MM.1S (cell line): ENCODE measurements around the gene CCDC69.

ENCODE experiments used
- DNase-seq: peaks from one replicate; pipeline ENCODE4 v3.0.0-alpha.2; 2015
- H2AFZ ChIP-seq: fragments of 300-600 bp; sonication (generic); 2 replicates; pipeline ENCODE4 v1.6.0; 2016; ENCODE audit warnings: antibody characterized with exemption, low read length
- H3F3A ChIP-seq: fragments of 300-600 bp; sonication (generic); 2 replicates; pipeline ENCODE4 v1.6.1; 2016; ENCODE audit warnings: mild to moderate bottlenecking, antibody characterized with exemption, low read length, moderate library complexity, mixed read lengths; ENCODE audit not compliant: insufficient read depth
- H3K27ac ChIP-seq: fragments of 300-600 bp; sonication (generic); 2 replicates; pipeline ENCODE4 v1.5.1; 2016; ENCODE audit warnings: mild to moderate bottlenecking, low read length
- H3K27me3 ChIP-seq: fragments of 300-600 bp; sonication (generic); replicated peaks from 2 replicates; pipeline ENCODE4 v1.6.0; 2016; ENCODE audit warnings: low read length; ENCODE audit not compliant: insufficient read depth
- H3K36me3 ChIP-seq: fragments of 300-600 bp; sonication (generic); replicated peaks from 2 replicates; pipeline ENCODE4 v1.6.1; 2016; ENCODE audit warnings: mild to moderate bottlenecking, low read length, mixed read lengths; ENCODE audit not compliant: insufficient read depth
- H3K4me1 ChIP-seq: fragments of 300-600 bp; sonication (generic); 2 replicates; pipeline ENCODE4 v1.6.1; 2016; ENCODE audit warnings: low read length, mixed read lengths
- H3K4me2 ChIP-seq: fragments of 300-600 bp; sonication (generic); 2 replicates; pipeline ENCODE4 v1.6.0; 2016; ENCODE audit warnings: low read depth, low read length
- H3K4me3 ChIP-seq: fragments of 300-600 bp; sonication (generic); 2 replicates; pipeline ENCODE4 v1.5.1; 2016; ENCODE audit warnings: low read length, mixed read lengths
- H3K79me2 ChIP-seq: fragments of 300-600 bp; sonication (generic); 2 replicates; pipeline ENCODE4 v1.6.1; 2016; ENCODE audit warnings: mixed run types, low read length, mixed read lengths
- H3K9ac ChIP-seq: fragments of 300-600 bp; sonication (generic); 2 replicates; pipeline ENCODE4 v1.6.1; 2016; ENCODE audit warnings: low read length, mixed read lengths
- H3K9me2 ChIP-seq: fragments of 300-600 bp; sonication (generic); replicated peaks from 2 replicates; pipeline ENCODE4 v1.6.1; 2016; ENCODE audit warnings: mild to moderate bottlenecking, low read length, mixed read lengths; ENCODE audit not compliant: insufficient read depth
- H3K9me3 ChIP-seq: fragments of 300-600 bp; sonication (generic); replicated peaks from 2 replicates; pipeline ENCODE4 v1.6.1; 2016; ENCODE audit warnings: mild to moderate bottlenecking, low read length, mixed read lengths; ENCODE audit not compliant: insufficient read depth
- H4K20me1 ChIP-seq: fragments of 300-600 bp; sonication (generic); 2 replicates; pipeline ENCODE4 v1.6.1; 2016; ENCODE audit warnings: mild to moderate bottlenecking, low read length, moderate library complexity, mixed read lengths; ENCODE audit not compliant: insufficient read depth
- CTCF ChIP-seq: fragments of 300-600 bp; sonication (generic); IDR thresholded peaks from 2 replicates; pipeline ENCODE4 v1.5.1; 2016; ENCODE audit warnings: antibody characterized with exemption, low read length, mixed read lengths
- EZH2 ChIP-seq: fragments of 300-600 bp; sonication (generic); optimal IDR thresholded peaks from 2 replicates; pipeline ENCODE3; 2017; ENCODE audit warnings: low read depth, mild to moderate bottlenecking, antibody characterized with exemption, low read length, mixed read lengths
- EZH2phosphoT487 ChIP-seq: fragments of 300-600 bp; sonication (generic); IDR thresholded peaks from 2 replicates; pipeline ENCODE4 v1.6.1; 2018; ENCODE audit warnings: antibody characterized with exemption, low read length

Gene CCDC69

GRCh38 chr5:151231359-151231758 is 7.5 kb upstream of the CCDC69 start:
- H3K27me3 ChIP-seq = no peaks in the 10 kb centered on the region
- H4K20me1 ChIP-seq = no peaks in the 10 kb centered on the region
- DNase-seq = no peak
- no peak overlapping the region for H3K9ac ChIP-seq
- H3K27ac ChIP-seq = no peak overlapping the region
- H3K36me3 ChIP-seq = no peaks in the 10 kb centered on the region
- peaks cover 34% of the 10 kb centered on the region for H3K4me1 ChIP-seq
- no peak overlapping the region for H3K4me3 ChIP-seq
- H3K9me2 ChIP-seq = no peaks in the 10 kb centered on the region
- no peak overlapping the region for H2AFZ ChIP-seq
- H3K4me2 ChIP-seq = no peak overlapping the region
- H3K9me3 ChIP-seq = no peaks in the 10 kb centered on the region
- peaks cover 26% of the 10 kb centered on the region for H3F3A ChIP-seq
- H3K79me2 ChIP-seq = no peaks in the 10 kb centered on the region
- no peak for TF ChIP-seq CTCF

- Histone ChIP-seq H3K4me1 (peaks cover 42% of the 10 kb centered on the region), H3K9ac (no peak overlapping the region), H3K4me2 (no peak overlapping the region), H3K4me3 (no peak overlapping the region), H4K20me1 (no peaks in the 10 kb centered on the region), H3F3A (peaks cover 32% of the 10 kb centered on the region), H3K79me2 (no peaks in the 10 kb centered on the region), H3K9me3 (no peaks in the 10 kb centered on the region), H3K9me2 (no peaks in the 10 kb centered on the region), H3K27me3 (no peaks in the 10 kb centered on the region), H2AFZ (no peak overlapping the region), H3K36me3 (no peaks in the 10 kb centered on the region), H3K27ac (no peak overlapping the region)
- TF ChIP-seq EZH2phosphoT487 (no peak), EZH2 (no peak)
- no peak for DNase-seq
Measured at GRCh38 chr5:151230048-151230680, 6.3 kb upstream of the CCDC69 start.

- no peak overlapping the region for H3K4me2 ChIP-seq
- H3K9me3 ChIP-seq = no peaks in the 10 kb centered on the region
- no peaks in the 10 kb centered on the region for H3K27me3 ChIP-seq
- H3F3A ChIP-seq = peaks cover 31% of the 10 kb centered on the region
- no peaks in the 10 kb centered on the region for H3K9me2 ChIP-seq
- no peak for DNase-seq
- H3K27ac ChIP-seq = no peak overlapping the region
- no peak overlapping the region for H3K9ac ChIP-seq
- H4K20me1 ChIP-seq = no peaks in the 10 kb centered on the region
- H3K79me2 ChIP-seq = peaks cover under 1% of the 10 kb centered on the region
- peaks cover 39% of the 10 kb centered on the region for H3K4me1 ChIP-seq
- no peak overlapping the region for H2AFZ ChIP-seq
- no peak overlapping the region for H3K4me3 ChIP-seq
- no peak for TF ChIP-seq CTCF
- no peak for TF ChIP-seq EZH2
- no peak for TF ChIP-seq EZH2phosphoT487
- no peaks in the 10 kb centered on the region for H3K36me3 ChIP-seq
Measured at GRCh38 chr5:151228986-151229385, 5.1 kb upstream of the CCDC69 start.

GRCh38 chr5:151227918-151228447 is 4.1 kb upstream of the CCDC69 start:
- Histone ChIP-seq H3K9me3 (no peaks in the 10 kb centered on the region), H3K4me2 (no peak overlapping the region), H3K4me1 (peaks cover 33% of the 10 kb centered on the region), H3K4me3 (no peak overlapping the region), H4K20me1 (no peaks in the 10 kb centered on the region), H3K27ac (no peak overlapping the region), H3K9me2 (no peaks in the 10 kb centered on the region), H3K27me3 (no peaks in the 10 kb centered on the region), H3K79me2 (peaks cover 11% of the 10 kb centered on the region), H3K9ac (no peak overlapping the region), H3K36me3 (no peaks in the 10 kb centered on the region), H3F3A (peaks cover 30% of the 10 kb centered on the region), H2AFZ (no peak overlapping the region)
- DNase-seq = no peak
- TF ChIP-seq EZH2phosphoT487 (no peak), EZH2 (no peak), CTCF (no peak)
